ENCODE results near the gene KIFAP3.
A peak's percentile ranks its signal among the peaks of the same experiment; 100 is the strongest.
"Not testable (repeated sequence)": the region's sequence is repeated elsewhere in the genome, so short reads cannot be mapped to it uniquely, and the experiment has no call there.

Gene KIFAP3

DNA sequence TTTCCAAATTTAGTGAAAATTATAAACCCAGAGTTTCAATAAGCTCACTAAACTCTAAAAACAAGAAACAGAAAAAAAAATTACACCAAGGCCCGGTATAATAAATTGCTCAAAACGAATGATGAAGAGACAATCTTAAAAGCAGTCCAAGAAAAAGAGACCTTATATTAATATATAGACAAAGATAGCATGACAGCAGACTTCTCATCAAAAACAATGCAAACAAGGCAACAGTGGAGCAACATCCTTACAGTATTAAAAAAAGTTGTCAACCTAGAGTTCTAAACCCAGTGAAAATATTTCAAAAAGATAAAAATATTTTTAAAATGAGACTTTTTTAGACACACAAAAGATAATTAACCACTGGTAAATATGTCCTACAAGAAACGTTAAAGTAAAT lies 46.7 kb downstream of the KIFAP3 start:
- TF ChIP-seq, protein P1, sequence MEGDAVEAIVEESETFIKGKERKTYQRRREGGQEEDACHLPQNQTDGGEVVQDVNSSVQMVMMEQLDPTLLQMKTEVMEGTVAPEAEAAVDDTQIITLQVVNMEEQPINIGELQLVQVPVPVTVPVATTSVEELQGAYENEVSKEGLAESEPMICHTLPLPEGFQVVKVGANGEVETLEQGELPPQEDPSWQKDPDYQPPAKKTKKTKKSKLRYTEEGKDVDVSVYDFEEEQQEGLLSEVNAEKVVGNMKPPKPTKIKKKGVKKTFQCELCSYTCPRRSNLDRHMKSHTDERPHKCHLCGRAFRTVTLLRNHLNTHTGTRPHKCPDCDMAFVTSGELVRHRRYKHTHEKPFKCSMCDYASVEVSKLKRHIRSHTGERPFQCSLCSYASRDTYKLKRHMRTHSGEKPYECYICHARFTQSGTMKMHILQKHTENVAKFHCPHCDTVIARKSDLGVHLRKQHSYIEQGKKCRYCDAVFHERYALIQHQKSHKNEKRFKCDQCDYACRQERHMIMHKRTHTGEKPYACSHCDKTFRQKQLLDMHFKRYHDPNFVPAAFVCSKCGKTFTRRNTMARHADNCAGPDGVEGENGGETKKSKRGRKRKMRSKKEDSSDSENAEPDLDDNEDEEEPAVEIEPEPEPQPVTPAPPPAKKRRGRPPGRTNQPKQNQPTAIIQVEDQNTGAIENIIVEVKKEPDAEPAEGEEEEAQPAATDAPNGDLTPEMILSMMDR (conservative IDR thresholded peaks at IDR 0.05; ENCODE audit: low read depth, low read length) = no peak
- H3K4me3 ChIP-seq (ENCODE audit: low read length) = no peak overlapping the region
- DNase-seq (ENCODE audit: low read depth) = no peak

DNA sequence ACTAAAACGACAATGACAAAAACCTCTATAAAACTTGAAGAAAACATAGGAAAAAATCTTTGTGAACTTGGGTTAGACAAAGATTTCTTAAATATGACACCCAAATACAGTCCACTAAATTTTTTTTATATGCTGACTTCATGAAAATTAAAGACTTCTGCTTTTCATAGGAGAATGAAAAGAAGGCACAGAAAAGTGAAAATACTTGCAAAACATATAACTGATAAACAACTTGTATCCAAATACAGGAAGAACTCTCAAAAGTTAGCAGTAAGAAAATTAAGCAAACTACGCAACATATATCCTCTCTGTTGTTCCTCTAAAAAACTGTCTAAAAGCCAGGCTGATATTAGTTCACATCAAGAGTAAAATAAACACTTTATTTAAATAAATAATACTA lies 53.6 kb downstream of the KIFAP3 start:
- TF ChIP-seq, protein P1 (conservative IDR thresholded peaks at IDR 0.05; ENCODE audit: low read depth, low read length) = no peak
- DNase-seq (ENCODE audit: low read depth) = no peak
- H3K4me3 ChIP-seq (ENCODE audit: low read length) = no peak overlapping the region

DNA sequence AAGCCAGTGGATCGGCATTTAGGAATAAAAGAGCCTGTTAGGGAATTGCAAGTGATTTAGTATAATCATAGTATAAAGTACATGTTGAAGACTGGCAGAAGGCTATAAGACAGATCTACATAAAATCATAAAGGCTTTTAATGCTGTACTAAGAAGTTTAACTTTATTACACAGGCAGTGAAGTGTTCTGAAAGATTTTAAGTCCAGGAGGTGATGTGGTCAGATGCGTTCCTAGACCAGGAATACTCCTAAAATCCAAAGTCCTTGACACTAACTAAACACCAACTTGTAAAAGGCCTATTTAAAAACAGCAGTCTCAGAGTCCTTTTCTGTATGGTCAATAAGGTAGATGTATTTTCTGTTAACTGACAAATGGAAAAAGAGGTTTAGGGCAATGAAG lies 57.0 kb downstream of the KIFAP3 start:
- no peak overlapping the region for H3K4me3 ChIP-seq (ENCODE audit: low read length)
- no peak for DNase-seq (ENCODE audit: low read depth)
- TF ChIP-seq, protein P1 (conservative IDR thresholded peaks at IDR 0.05; ENCODE audit: low read depth, low read length) = no peak

DNA sequence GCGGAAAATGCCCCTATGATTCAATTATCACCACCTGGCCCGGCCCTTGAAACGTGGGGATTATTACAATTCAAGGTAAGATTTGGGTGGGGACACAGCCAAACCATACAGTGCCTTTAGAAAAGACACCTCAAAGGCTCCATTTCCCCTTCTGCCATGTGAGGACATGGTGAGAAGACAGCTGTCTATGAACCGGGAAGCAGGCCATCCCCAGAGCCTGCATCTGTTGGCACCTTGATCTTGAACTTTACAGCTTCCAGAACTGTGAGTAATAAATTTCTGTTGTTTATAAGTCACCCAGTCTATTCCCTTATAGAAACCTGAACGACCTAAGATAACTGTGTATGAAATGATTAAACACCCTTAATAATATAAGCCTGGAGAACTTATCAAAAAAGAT lies 61.6 kb downstream of the KIFAP3 start:
- no peak overlapping the region for H3K4me3 ChIP-seq (ENCODE audit: low read length)

DNA sequence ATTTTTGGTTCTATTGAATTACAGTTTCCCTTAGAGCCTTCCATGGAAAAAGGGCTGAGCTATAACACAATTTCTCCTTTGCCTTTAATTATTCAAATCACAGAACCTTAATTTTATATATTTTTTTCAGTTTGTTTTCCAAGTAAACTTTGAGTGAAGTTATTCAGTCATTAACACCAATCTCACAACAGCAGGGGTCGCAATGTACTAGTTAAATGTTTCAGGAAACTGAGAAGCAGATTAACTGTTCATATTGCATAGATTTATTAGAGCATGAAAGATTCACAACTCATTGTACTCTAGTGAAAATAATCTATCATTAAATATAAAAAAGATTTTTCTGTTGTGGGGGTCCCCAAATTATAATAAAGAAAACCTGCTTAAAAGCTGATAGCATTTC lies 64.1 kb downstream of the KIFAP3 start:
- no peak overlapping the region for H3K4me3 ChIP-seq (ENCODE audit: low read length)
- no peak for DNase-seq (ENCODE audit: low read depth)
- TF ChIP-seq, protein P1 (conservative IDR thresholded peaks at IDR 0.05; ENCODE audit: low read depth, low read length) = peak; percentile 61

More for the DNA sequence above, 61.6 kb downstream of the KIFAP3 start:
- no peak for DNase-seq (ENCODE audit: low read depth)
- TF ChIP-seq, protein P1 (conservative IDR thresholded peaks at IDR 0.05; ENCODE audit: low read depth, low read length) = no peak

DNA sequence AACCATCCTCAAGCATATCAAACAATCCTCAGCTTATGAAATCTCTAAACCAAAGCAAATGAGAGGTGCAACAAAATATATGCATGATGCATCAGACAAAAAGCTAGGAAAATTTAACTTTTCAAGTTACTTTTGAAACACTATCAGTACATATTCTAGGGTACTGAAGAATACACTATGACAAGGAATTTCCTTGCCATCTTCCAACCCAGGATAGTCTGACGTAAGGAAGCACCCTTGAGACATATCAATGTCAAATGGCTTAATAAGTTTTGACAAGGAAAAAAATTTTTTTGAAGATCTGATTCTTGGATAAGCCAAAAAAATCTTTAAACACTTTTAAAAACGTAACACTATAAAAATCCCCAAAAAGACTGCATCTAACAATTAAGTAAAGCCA lies 64.9 kb downstream of the KIFAP3 start:
- DNase-seq (ENCODE audit: low read depth) = no peak
- no peak overlapping the region for H3K4me3 ChIP-seq (ENCODE audit: low read length)
- TF ChIP-seq, protein P1 (conservative IDR thresholded peaks at IDR 0.05; ENCODE audit: low read depth, low read length) = no peak

DNA sequence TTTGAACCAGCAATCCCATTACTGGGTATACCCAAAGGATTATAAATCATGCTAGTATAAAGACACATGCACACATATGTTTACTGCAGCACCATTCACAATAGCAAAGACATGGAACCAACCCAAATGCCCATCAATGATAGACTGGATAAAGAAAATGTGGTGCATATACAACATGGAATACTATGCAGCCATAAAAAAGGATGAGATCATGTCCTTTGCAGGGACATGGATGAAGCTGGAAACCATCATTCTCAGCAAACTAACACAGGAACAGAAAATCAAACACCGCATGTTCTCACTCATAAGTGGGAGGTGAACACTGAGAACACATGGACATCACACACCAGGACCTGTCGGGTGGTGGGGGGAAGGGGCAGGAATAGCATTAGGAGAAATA lies 65.8 kb downstream of the KIFAP3 start:
- DNase-seq (ENCODE audit: low read depth); H3K4me3 ChIP-seq (ENCODE audit: low read length): not testable (repeated sequence)

GRCh38 chr1:170003270-170003835 lies 71.1 kb downstream of the KIFAP3 start:
- H3K4me3 ChIP-seq (ENCODE audit: low read length); DNase-seq (ENCODE audit: low read depth): not testable (repeated sequence)
